Activated CD4-positive, alpha-beta T cell treated with anti-CD3 and anti-CD28 coated beads for 4 hours (primary cell): ENCODE measurements around the gene SEZ6L.

Source experiments
- DNase-seq, 2 donors: peaks; one replicate each; pipeline ENCODE4 v3.0.0-alpha.2; 2020

SEZ6L gene

DNA sequence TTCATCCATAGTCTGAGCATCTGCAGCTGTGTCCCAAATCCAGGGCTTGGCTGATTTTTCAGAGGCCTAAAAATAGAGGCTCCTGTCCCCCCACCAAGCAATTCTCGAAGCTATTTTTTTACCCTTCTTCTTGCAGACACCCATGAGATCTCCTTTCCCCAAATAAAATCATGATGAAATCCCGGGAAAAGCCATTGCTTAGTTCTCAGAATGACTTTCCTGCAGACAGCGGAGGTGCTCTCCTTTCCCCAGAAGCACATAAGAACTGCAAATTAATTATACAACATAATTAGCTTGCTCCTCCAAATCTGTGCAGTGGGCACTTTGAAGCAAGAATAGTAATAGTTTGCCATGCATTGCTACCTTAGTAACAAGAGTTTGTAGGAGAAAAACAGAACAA, 176.2 kb downstream of the SEZ6L start:
- no peak for DNase-seq

DNA sequence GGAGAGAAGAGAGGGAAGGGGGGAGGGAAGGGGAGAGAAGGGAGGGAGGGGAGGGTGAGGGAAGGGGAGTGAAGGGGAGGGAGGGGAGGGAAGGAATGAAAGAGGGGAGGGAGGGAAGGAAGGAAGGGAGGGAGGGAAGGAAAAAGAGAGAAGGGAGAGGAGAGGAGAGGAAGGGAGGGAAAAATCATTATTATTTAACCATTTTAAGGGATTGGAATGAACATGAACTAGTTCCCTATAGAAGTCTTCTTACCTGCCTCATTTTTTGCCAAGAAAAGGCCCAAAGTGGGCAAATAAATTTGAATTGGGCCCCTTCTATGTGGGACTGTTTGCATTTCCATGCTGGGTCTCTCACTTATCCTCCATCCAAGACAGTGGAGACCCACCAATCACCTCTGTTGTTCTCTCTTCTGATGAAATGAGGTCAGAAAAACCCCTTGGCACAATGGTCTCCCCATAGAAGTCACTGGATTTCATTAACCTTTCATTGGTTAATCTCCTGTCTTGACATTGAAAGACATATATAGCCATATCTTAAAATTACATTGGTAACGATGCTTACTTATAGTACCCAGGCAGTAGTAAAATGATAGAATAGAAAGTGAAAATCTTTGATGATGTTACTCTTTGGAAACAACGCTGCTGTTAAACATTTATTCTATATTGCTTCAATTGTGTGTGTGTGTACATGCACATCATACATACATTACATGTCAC, 179.7 kb downstream of the SEZ6L start:
- no peak for DNase-seq

DNA sequence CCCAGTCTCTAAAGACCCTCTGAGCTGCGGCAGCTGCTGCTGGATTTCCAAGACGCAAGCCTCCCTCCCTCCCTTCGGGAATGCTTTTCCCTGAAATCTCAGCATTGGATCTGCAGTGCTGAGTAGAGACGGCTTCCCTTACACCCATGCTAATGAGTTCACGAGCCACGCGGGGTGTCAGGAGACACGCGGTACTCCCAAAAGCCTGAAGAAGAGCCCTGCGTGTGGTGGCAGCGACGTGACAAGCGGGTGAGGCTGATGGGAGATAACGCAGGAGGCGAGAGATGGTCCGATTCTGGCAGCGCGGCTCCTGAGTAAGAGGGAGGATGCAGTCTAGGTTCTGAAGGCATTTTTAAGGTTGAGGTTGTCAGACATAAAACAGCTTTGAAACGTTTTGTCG, 185.4 kb downstream of the SEZ6L start:
- no peak for DNase-seq

DNA sequence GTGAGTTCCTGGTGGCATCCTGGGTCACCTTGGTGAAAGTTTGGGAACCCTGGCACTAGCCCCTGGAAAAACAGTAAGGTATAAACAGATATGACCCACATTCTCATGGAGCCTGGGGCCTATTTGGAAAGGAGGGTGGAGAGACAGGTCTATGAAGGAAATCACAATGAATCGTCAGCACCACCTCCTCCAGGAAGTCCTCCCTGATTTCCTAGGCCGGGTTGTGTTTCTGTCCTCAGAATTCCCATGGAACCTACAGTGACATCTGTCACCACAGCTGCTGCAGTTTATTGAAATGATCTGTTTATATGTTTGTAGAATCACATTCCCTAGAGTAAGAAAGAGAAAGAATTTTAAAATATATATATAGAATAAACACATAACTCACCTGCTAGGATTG, 188.0 kb downstream of the SEZ6L start:
- no peak for DNase-seq

DNA sequence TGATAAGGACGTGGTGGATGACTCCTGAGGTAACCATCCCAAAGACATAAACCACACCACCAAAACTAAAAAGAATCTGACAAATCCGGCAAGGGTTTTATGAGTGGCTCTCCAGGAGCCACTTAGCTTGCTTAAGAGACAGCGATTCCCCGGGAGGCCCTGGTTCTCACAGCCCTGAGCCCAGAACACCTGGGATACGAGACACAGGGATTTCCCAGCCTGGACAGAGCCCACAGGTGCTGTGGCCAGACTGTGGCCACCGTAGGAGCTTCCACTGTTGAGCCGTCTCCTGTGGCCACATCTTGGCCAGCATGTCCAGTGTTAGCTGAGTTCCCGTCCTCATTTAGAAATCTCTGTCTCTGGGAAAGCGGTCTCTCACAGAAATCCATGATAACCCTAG, 188.6 kb downstream of the SEZ6L start:
- no peak for DNase-seq

DNA sequence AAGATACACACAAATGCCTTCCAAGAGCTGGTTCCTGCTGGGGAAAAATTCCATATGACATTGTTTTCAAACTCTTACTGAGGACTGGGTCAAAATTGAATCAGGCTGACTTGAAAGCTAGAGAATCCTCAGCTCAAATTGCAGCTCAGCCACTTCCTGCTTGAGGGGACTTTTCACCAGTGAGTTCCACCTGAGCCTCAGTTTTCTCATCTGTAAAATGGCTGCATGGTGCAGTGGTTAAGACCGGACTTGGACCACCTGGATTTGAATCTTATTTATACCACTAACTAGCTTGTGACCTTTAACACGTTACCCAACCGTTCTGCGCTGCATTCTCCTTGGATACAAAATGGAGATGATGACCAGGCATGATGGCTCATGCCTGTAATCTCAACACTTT, 189.9 kb downstream of the SEZ6L start:
- DNase-seq, result no peak

DNA sequence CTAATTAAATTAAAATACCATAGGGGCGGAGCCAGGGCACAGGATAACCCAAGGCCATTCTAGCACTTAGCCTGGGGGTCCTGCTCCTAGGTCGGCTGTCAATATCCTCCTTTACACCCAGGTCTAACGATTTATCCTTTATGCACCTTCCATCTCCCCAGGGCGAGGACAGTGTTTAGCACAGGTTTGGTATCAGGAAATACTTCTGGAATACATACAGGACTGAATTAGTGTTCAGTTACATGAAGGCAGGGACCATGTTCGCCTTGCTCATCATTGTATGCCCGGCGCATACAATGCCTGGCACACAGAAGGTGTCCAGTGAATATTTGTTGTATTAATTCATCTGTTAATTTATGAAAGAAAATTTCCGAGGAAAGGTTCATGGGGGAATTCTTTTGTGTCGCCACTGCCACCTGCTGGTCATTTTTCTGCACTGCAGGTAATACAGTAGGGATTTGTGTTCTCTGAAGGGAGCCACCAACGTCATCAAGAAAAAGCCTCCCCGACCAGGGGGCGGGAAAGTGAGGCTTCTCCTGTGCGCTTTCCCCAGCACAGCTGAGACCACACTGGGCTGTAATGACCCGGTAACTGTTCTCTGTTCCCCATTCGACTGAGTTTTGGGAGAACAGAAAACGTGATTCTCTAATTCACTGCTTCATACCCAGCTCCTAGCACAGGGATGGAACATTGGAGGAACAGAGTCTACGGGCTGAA, 191.1 kb downstream of the SEZ6L start:
- DNase-seq, result peak; percentile 43 to 73

DNA sequence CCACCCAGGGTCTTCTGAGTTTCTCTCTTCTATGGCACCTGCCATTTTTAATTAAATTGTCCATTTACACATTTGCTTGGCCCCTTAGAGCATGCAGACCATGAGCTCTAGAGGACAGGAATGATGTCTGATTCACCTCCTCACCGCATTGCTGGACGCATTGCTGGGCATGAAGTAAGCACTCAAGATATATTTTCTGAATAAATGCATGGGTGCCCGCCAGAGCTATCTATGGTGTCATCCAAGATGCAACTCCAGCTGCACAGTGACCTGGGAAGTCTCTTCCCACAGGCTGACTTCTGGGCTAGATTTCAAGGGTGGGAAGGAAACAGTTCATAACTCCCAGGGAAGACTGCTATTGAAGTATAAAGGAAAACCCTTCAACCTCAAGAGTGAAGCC, 193.2 kb downstream of the SEZ6L start:
- no peak for DNase-seq

DNA sequence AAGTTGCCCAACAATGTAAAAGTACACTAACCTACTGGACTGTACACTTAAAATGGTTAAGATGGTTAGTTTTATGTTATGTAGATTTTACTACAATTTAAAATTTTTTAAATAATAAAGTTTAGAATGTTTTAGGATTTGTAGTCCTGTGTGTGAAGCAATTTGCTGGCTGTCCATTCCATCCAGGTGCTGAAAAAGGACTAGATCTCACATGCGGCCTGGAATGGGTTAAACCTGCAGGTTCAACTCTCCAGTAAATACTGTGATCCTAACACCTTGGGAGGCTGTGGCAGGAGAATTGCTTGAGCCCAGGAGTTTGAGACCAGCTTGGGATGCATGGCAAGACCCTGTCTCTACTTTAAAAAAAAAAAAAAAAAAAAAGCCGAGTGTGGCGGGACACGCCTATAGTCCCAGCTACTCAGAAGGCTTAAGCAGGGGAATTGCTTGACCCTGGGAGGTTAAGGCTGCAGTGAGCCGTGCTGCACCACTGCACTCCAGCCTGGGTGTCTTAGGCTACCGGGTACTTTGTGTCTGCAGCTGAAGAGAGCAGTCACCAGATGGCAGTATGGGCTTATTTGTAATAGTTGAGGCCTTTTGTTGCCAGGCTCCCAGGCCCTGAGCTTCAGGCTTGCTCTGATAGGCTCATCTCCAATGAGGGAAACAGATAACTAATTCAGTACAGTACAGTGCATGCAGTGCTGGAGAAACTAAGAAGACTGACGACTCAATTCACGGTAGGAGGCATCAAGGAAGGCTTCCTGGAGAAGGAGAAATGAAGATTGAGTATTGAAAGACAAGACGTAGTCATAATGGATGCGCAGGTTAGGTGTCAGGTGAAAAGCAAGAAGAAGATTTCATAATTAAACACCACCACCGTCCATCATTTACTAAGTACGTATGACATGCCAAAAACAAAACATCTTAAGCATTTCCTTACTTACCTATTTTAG, 195.1 kb downstream of the SEZ6L start:
- peak; percentile 38 to 44 for DNase-seq

DNA sequence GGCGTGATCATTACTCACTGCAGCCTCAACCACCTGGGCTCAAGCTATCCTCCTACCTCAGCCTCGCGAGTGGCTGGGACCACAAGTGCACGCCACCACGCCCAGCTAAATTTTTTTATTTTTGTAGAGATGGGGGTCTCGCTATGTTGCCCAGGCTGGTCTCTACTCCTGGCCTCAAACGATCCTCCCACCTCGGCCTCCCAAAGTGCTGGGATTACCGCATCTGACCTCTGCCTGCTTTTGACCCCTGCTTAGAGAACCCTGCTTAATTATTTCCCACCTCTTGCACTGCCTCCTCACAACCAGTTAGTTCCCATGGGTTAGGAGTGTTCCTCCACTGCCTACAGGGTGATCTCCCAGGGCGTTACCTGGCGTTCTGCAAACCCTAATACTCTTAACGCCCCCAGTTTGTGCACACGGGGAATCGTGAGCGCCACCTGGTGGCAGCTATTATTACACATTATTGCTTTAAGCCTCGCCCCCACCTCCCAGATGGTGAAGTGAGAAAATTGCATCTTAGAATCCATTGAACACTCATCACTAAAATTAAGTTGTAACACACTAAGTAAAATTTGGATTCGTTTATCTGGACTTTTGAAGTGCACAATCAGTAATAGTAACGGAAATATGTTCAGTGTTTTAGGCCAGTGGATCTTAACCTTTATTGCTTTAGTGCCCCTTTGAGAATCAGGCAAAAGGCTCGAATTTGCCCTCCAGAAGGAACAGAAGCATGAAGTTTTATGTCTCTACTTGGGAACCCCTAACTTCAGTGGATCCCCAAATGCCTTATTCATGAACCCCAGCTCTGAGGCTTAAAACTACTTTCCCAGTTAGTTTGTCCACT, 198.4 kb downstream of the SEZ6L start:
- DNase-seq, result peak; percentile 56 to 63

DNA sequence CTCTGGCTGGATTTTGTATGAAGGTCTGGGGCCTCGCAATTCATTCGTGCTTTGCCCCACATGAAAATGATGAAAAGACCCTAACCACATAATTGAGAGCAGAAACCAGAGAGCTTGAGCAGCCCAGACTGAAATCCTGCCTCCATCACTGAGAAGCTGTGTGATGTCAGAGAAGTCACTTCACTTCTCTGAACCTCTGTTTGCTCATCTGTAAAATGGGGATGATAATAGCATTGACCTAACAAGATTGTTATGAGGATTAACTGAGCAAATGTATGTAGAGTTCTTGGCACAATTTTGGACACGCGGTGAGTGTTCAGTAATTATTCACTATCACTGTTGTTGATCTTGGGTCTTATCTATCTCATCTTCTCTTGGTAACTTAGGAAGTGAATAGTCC, 203.6 kb downstream of the SEZ6L start:
- no peak for DNase-seq

DNA sequence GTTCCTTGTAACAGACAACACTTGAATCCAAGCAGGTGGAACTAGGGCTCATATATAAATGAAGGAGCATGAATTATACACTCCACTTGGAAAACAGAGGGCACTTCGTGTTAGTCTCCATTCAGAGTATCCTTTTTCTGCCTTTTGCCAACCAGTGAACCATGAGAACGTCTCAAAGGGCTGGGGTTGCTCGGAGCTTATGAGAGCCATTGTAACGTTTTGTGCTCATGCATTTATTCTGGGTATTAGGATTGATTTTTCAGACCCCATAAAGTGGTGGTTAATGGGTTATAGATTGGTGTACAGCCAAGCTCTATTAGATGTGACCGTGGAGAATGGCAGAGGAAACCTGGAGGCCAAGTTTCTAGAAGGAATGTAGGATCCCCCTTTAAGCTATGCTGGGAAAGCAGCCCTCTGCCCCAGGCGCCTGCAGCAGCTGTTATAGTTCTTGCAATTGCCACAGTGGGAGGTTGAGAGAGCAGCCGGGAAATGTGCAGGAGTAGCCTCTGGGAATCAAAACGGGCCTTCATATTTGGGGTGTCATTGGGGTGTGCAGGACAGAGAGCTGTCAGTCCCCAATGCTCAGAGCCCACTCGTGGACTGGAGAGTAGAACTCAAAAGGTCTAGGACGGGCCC, 205.2 kb downstream of the SEZ6L start:
- DNase-seq, result no peak

DNA sequence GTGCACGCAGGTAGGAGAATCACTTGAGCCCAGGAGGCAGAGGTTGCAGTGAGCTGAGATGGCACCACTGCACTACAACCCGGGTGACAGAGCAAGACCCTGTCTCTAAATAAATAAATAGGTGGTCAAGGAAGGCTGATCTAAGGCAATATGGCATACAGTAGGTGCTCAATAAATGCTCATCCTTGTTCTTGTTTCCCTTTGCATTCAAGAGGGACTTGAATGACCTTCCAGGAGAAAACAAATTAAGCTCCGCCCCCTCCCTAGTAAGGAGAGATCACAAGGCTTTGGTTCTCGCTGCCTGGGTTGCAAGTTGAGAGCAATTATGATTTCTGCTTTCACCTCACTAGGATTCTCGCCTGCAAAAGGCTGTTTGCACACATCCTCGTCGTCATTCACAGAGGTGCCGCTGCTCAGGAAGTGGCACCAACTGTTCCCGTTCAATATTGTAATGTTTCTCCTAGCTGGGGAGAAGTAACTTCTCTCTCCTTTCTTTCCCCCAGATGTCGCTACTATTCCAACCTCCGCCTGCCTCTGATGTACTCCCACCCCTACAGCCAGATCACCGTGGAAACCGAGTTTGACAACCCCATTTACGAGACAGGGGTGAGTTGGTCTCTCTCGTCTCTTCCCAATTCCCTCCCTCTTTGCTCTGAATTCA, 208.0 kb downstream of the SEZ6L start:
- DNase-seq, result no peak

DNA sequence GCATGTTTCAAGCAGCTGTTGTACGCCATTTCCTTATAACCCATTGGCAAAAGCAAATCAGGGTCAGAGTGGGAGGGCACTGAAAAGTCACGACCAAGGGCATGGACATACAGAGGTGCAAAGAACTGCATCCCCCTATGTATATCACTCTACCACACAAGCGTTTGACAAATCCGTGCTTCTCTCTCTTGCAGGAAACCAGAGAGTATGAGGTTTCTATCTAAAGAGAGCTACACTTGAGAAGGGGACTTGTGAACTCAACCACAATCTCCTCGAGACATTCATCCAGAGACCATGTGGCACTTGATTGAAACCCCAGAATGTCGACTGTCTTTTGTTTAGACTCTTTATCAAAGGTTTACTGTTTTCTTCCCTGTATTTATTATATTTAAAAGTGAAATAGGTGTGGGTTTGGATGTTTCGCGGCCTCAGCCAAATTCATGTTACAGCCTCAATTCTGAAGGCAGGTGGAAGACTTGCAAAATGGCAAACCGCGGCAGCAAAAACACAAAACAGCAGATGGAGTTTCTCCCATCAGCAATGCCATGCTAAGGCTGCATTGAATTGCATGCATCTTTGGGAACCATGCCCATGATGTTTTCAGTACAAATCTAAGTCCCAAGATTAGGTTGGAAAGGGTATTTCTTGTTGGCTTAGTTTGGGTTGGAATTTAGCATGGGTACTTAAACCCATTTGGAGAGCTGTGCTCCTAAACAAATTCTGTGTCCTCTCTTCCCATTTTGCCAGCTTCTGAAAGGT, 211.0 kb downstream of the SEZ6L start:
- no peak for DNase-seq

DNA sequence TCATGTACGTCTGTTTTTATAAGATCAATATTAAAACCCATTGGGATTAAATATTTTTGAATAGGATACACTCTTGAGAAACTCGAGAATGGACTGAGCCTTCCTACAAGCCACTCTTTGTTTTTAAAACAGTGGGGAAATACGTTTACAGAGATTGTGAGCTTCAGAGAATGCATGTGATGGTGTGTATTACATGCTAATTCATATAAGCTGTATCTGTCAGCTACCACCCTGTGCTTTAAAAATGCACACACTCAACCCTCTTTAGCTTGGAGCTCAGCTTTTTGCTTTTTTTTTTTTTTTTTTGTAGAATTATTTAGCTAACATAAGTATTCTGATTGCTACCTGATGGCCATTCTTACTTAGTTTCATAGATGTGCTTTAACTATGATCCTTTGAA, 213.5 kb downstream of the SEZ6L start:
- no peak for DNase-seq

DNA sequence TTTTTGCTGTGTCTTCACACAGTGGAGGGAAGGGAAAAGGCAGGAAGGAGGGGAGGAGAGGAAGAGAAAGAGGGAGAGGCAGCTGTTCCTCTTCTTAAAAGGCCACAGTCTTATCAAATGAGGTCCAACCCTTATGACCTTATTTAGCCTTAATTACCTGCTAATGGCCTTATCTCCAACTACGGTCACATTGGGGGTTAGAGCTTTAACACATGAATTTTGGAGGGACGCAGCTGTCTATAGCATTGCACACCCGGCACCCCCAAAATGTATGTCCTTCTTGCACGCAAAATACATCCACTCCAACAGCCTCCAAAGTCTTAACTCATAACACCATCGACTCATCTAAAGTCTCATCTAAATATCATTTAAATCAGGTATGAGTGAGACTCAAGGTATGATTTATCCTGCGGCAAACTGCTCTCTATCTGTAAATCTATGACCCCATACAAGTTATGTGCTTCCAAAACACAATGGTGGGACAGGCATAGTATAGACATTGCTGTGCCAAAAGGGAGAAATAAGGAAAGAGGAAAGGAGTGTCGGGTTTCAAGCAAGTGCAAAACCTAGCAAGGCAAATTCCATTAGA, 214.8 kb downstream of the SEZ6L start:
- DNase-seq, result no peak

DNA sequence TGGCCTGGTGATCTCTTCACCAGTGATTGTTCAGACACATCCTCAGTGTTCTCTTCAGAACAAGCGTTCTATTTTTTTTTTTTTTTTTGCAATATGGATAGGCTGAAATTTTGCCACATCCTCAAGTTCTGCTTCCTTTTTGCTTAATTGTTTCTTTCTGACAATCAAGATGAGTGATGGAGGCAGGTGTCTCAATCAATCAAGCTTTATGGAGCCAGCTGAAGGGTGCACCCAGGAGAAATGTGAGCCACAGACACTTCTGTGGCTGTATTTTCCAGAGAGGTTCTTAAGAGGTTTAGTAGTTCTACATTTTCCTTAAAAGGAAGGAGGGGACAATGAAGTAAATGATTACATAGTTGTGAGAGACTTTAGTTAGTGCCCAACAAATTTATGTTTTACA, 215.9 kb downstream of the SEZ6L start:
- no peak for DNase-seq

DNA sequence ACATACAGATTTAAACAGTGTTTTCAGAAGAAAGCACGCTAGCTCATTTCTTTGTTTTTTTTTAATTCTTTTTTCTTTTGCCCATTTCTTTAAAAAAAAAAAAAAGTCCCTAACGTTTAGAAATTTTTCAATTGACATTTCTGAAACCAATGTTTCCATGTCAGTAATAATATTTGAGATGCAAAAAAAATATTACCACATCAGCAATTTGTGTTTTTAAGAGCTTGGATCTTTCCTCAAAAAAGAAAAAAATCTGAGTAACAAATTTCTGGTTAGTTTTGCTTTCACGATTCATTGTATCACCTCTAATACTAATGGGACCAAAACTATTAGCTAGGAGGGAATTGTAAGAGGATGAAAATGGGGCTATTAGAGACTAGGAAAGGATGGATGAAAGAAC, 219.9 kb downstream of the SEZ6L start:
- DNase-seq, result no peak

DNA sequence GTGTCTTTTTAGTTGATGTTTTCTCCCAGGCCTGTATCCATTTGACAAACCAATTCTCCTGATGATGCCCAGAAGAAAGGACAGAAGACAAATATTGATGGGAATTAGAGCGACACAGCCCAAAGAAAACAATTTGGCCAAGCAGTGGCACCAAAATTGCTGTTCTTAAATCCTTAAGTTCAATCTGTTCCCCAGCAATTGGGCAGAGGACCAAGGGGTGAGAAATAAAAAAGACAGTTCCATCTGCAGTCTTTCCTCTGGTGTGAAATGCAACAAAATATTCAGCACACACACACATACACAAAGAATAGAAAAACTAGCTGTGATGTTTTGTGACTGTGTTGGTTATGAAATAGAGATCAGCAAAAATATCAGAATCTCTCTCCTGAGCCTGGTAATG, 221.8 kb downstream of the SEZ6L start:
- DNase-seq, result no peak

DNA sequence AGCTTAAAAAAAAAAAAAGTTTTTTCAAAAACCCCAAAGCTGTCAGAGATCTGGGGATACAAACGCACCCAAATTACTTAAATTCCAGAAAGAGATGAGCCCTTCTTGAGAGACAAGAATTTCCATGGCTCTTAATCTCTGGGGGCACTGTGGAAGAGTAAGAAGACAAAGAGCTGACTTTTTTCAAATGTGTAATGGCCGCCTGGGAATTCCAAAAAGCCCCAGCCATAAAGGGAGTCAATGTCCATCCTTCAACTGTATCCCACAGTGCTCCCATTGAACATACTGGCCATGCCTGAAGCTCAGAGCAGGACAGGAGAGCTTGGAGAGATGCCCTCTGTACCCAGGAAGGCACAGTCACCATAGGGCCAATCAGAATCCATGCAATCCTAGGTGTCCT, 222.4 kb downstream of the SEZ6L start:
- DNase-seq, result no peak
